ENCODE data around the gene ATP8B2.
"Not testable (repeated sequence)": the region's sequence is repeated elsewhere in the genome, so short reads cannot be mapped to it uniquely, and the experiment has no call there.

The ATP8B2 gene

DNA sequence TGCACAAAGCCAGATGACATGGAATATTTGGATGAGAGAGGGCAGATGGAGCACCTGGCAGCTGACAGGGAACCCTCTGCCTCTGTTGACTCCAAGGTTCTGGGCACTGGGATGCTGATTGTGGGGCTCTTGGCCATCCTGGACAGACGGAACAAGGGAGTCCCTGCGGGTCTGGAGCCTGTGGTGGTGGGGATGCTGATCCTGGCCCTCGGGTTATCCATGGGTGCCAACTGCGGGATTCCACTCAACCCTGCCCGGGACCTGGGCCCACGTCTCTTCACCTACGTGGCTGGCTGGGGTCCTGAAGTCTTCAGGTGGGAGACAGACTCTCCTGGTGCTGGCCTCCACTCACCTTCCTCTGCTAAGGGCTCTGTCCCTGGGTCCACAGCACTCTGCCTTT, 1.8 kb upstream of the ATP8B2 start:
- no peak for DNase-seq (ENCODE audit: low spot score)

DNA sequence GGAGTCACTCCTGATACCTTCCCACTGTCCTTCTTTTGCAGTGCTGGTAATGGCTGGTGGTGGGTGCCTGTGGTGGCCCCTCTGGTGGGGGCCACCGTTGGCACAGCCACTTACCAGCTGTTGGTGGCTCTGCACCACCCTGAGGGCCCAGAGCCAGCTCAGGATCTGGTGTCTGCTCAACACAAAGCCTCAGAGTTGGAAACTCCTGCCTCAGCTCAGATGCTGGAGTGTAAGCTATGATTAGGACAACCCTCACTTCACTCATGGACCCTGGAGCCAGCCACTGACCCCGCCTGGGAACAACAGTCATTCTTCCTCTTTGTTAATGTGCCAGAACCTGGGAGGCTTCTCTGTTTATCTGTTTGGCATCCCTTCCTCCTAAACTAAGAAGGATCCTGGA, 1.1 kb upstream of the ATP8B2 start:
- DNase-seq (ENCODE audit: low spot score): no peak

DNA sequence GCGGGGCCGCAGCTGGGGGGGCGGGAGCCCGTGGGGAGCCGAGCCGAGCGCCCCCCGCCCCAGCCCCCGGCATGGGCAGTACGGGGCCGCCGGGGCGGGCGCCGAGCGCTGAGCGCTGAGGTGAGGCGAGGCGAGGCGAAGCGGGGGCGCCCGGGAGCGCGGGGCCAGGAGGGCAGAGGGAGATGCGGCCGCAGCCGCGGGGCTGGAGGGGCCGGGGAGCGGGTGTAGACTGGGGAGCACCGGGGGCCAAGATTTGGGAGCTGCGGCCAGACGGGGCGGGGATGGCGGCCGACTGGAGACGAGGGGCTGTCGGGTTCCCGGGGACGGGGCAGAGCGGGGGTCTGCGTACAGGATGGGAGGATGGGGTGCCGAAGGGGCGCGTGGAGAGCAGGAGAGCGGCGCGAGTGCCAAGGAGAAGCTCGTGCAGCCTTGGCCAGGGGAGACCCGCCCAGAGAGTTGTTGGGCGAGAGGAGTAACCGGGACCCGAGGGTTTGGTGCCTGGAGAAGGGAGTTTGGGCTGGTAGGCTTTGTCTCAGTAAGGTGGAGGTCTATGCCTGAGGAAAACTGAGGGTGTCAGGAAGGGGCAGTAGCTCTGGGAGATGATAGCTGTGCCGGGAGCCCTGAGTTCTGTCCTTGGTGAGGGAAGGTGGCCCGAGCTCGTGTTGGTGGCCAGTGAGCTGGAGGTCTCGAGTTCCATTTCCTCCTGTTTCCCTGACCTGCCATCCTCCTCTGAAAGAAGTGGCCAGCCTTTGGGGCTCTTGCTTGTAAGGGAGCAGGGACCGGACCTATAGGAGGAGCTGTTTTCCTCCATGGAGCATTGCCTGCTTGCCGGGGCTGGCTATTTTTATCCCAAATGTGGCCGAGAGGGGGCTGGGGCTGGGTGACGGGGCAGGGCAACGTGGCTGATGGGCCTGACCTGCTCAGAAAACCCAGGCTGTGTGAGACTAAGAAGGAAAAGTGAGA, 539 bp downstream of the ATP8B2 start:
- peak; percentile 57 for DNase-seq (ENCODE audit: low spot score)

DNA sequence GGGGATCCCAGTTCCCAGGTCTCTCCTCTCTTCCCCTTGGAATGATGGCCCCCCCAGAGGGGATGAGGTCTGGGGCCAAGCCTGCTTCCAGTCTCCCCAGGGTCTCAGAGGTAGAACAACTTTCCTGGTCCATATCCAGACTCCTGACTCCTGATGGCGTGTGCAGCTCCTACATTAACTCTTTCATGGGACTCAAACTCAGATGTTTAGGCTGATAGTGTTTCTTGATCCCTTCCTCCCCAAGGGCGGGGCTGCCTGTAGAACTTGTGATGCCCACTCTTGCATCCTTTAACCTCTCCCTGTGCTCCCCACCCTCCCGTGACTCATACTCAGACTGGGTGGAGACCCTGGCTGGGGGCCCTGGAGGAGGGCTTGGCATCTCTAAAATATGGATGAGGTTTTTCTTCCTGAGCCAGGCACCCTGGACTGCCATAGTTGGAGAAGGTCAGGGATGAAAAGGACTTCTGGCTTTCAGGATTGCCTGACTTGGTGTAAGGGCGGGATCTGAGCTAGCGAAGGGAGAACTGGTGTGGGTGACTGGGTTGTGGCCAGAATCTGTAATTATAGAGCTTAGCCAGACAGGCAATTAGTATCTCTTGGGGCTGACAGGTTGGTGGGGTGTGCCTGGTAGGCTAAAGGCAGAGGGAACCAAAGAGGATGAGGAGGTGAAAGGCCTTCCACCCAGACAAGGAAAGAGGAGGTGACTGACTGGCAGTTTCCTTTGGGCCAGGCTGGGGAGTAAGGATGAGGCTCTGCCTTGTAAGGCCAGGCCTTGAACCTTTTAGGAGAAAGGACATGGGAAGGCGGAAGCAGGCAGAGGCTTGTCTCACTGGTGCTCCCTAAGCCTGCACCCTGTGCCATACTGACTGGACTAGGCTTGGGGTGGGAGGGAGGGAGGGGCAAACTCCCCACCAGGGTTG, 1.5 kb downstream of the ATP8B2 start:
- DNase-seq (ENCODE audit: low spot score): peak; percentile 77

DNA sequence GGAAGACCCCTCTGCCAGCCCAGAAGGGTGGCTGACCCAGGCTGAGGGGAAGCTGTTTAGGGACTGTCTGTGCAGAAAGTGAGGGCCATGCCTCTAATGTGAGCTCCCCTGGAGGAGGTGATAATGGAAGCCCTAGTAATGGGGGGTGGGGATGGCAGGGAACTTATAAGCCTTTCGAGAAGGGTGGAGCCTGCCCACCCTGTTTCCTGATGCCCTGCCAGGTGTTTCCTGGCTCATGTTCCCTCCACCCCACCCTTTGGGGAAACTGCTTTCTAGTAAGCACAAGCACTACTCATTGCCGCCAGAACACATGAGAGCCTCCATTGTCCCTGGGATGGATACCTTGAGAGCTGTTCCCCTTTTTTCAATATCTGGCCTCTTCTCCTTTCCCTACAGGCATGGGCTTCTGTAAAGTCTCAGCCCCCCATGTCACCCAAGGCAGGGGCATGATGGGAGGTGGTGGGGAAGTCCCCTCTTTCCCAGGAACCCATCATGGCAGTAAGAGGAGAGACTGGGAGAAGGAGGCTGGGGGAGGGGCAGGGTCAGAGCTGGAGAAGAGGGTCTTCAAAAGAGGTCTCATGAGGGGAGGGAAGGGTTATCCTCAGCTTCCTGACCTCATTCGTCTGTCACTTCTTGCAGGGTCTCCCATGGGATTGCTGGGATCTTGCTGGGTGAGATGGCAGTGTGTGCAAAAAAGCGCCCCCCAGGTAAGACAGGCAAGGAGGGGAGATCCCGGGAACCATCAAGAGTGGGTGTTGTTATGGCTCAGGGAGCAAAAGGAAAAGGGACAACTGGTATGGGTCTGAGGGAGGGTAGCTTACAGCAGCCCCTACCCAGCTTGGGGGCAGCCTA, 2.4 kb downstream of the ATP8B2 start:
- no peak for DNase-seq (ENCODE audit: low spot score)

DNA sequence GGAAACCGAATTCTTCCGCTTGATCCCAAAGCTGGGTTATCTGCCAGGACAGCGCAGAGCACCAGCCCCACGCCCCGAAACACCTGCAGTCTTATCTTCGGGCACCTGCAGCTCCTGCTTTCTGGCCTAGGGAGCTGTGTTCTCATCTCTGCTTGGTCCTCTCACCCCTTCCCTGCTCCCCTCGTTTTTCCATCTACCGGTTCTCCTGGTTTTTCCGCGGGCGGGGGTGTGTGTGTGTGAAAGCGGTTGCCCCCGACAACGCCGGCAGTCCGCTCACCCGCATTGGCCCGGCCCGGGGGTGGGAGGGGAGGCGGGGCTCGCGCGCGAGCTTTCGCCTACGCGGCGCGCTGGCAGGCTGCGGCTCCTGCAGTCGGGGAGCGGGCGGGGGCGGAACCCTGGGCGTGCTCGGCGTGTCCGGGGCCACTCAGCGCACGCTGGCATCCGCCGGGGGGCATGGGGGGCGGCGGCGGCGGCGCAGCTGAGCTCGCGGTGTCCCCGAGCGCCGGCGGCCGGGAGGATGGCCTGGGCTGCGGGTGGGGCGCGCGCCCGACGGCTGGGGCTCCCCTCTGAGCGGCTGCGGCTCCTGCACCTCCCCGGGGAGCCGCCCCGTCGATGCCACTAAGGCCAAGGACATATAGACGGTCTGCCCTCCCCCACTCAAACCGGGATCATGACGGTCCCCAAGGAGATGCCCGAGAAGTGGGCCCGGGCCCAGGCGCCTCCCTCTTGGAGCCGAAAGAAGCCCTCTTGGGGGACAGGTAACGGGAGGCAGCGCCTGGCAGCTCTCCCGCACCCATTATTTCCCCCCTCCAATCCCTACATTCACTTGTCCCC, 3.2 kb downstream of the ATP8B2 start:
- peak; percentile 58 for DNase-seq (ENCODE audit: low spot score)

DNA sequence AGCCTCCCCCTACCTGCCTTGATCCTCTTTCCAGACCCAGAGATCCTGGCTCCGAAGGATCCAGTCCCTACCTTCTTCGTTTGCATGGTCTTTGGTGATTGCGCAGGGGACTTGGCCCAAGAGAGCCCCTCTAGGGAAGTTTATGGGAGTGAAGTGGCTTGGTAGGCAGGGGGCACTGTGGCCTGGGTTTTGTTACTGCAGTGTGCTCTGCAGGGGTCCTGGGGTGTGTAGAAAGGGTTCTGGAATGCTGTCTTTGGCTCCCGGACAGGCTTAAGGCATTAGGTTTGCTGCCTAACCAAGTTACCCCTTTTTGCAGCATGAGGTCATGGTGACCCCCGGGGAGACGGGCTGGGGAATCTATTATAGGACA, 3.8 kb downstream of the ATP8B2 start:
- no peak for DNase-seq (ENCODE audit: low spot score)

DNA sequence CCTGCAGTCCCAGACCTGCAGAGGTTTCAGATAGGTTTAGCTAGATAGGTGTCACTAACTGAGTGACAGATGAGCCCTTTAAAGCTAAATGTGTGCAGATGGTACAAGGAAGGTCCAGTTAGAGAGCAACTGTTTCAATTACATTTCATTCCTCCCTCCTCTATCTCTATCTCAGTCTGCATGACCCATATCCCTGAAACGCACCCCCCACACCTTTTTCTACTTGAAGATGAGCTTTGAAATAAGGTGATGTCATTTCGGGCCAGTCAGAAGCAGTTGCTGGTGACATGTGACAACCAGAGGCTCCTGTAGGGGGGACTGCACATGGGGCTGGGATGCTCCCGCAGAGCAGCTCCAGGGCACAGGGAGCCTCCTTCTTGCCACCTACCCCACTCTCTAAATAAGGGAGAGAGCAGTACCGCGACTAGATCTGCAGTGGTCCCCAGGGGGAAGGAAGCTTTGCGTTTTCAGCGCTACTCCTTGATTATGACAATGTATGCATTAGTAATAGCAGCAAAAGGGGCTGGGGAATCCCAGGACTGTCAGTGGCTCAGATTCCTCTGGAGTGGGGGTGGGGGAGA, 4.3 kb downstream of the ATP8B2 start:
- DNase-seq (ENCODE audit: low spot score): no peak

DNA sequence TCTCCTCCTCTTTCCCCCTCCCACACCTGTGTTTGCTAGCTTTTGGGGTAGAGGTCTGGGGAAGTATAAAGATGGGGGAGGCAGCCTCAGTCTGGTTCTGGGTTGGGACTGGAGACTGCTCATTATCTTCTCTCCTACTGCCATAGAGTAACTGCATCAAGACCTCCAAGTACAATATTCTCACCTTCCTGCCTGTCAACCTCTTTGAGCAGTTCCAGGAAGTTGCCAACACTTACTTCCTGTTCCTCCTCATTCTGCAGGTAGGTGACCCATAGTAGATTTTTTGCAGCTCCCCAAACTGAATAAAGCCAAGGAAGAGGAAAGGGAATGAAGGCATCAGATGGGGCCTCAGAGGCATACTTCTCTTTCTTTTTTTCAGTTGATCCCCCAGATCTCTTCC, 5.3 kb downstream of the ATP8B2 start:
- DNase-seq (ENCODE audit: low spot score): no peak

DNA sequence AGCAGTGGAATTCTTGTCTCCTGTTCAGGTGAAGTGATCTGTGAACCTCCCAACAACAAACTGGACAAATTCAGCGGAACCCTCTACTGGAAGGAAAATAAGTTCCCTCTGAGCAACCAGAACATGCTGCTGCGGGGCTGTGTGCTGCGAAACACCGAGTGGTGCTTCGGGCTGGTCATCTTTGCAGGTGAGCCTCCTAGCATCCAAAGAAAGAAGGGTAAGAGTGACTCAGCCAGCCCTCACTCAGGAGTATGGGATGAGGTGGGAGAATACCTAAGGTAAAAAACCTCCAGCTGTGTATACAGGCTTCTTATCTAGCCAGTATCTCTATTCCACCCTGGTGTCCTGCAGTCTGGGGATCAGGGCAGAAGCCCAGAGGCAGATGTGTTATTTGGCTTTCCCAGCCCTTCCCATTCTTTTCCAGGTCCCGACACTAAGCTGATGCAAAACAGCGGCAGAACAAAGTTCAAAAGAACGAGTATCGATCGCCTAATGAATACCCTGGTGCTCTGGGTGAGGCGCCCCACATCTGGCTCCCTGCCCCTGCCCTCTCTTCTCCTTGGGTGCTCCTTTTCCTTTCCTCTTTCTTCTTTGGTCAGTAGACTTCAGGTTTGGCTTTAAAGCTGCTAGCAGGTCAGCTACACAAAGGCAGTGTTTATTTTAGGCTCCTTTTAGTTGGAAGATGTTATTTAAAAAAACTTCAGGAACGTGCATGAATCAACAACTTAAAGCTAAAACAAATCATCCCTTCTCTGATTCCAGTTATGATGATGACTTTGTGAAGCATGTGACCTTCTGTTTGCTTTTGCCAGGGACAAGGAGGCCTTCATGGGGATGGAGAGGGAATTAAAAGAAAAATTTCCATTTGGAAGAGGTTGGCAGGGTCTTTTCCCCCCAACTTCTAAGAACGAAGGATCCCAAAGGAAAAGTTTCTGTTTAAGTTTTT, 9.0 kb downstream of the ATP8B2 start:
- DNase-seq (ENCODE audit: low spot score): no peak

DNA sequence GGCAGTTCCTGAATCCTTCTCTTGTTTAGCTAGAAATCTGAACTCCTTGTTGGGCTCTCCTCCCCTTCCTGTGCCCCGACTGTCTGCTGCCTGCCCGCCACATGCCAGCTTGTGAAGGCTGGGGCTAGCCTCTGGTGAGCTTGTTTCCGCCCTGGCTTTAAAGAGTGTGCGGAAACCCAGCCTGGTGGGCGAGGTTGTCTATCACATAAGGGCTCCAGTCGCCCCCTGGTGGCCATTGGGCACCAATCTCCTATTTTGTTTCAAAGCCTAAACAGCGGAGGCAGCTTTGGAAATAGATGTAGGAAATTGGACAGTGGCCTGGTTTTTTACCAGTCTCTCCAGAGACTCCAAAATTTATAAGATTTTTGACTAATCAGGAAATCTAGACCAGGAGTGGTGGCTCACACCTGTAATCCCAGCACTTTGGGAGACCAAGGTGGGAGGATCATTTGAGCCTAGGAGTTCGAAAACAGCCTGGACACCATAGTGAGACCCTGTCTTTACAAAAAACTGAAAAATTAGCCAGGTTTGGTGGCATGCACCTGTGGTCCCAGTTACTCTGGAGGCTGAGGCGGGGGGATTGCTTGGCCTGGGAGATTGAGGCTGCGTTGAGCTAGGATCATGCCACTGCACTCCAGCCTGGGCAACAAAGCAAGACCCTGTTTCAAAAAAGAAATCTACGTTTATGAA, 9.8 kb downstream of the ATP8B2 start:
- DNase-seq (ENCODE audit: low spot score): peak; percentile 86

DNA sequence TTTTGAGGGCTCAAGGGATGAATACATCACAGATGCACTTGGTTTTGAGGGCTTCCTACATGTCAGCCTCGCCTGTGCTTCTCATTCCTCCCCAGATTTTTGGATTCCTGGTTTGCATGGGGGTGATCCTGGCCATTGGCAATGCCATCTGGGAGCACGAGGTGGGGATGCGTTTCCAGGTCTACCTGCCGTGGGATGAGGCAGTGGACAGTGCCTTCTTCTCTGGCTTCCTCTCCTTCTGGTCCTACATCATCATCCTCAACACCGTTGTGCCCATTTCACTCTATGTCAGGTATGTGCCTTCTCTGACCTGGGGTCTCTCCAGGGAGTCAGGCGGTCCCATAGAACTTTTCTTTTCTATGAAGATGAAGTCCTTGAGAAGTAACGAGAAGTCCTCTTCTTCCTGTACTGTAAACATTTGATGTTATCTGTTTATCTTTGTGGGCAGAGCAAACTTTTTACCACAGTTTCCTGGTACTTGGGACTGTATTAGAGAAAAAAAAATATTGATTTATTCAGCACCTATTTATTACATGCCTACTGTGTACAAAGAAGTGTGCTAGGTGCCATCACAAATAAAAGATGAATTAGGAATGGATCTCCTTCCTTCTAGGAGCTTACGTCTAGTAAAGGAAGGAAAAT, 12.0 kb downstream of the ATP8B2 start:
- no peak for DNase-seq (ENCODE audit: low spot score)

DNA sequence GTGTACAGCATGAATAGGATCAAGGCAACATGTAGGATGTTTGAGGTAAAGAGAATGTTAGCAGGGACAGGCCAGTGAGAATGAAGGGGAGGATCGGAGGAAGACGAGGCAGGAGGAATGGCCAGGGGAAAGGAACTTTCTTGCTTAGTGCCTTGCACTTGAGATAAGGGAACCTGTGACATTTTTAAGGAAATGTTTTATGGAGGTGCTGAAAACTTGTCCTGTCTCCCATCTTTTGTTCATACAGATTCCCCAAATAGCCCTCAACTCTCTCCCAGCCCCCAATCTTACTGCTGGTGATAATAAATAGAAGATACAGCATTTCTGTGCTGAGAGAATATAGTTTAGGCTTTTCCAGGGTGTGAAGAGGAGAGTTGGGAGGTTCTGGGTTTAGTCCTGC, 13.6 kb downstream of the ATP8B2 start:
- DNase-seq (ENCODE audit: low spot score): no peak

DNA sequence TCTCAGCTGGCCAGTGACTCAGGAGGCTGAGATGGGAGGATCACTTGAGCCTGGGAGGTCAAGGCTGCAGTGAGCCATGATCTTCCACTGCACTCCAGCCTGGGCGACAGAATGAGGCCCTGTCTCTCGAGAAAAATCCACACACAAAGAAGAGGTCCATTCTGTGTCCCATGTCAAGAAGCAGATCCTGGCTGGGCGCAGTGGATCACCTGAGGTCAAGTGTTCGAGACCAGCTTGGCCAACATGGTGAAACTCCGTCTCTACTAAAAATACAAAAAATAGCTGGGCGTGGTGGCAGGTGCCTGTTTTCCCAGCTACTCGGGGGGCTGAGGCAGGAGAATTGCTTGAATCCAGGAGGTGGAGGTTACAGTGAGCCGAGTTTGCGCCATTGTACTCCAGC, 16.0 kb downstream of the ATP8B2 start:
- DNase-seq (ENCODE audit: low spot score): not testable (repeated sequence)

DNA sequence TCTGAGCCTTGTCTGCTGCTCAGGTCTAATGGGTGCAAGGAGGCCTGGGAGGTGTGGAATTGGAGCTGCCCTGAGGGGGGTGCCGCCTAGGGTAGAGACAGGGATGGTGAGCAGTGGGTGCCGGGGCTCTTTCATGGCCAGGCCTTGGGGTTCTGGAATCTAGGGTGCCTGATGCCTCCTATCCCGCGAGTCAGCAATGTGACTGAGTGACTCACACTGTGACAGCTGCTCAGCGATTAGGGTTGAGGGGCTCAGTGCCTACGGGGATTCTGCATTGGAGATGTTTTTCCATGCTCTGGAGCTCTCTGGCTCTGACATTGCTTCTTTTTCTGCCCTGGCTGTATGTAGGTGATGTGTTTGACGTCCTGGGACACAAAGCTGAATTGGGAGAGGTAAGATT, 16.8 kb downstream of the ATP8B2 start:
- no peak for DNase-seq (ENCODE audit: low spot score)

DNA sequence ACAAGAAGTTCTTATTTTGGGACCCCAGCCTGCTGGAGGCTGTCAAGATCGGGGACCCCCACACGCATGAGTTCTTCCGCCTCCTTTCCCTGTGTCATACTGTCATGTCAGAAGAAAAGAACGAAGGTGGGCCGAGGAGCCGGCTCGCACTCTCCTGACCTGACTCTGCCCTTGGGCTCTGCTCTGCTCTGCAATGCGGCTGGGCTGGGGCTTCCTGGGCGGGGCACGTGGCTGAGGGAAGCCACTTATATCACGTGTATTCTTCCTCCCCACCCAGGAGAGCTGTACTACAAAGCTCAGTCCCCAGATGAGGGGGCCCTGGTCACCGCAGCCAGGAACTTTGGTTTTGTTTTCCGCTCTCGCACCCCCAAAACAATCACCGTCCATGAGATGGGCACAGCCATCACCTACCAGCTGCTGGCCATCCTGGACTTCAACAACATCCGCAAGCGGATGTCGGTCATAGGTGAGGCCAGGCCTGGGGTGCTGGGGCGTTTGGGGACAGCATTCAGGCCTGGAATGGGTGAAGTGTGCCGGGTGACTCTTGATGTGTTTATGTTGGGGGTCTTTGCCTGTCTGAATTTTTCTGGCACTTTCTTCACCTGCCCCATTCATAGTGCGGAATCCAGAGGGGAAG, 17.6 kb downstream of the ATP8B2 start:
- DNase-seq (ENCODE audit: low spot score): no peak

DNA sequence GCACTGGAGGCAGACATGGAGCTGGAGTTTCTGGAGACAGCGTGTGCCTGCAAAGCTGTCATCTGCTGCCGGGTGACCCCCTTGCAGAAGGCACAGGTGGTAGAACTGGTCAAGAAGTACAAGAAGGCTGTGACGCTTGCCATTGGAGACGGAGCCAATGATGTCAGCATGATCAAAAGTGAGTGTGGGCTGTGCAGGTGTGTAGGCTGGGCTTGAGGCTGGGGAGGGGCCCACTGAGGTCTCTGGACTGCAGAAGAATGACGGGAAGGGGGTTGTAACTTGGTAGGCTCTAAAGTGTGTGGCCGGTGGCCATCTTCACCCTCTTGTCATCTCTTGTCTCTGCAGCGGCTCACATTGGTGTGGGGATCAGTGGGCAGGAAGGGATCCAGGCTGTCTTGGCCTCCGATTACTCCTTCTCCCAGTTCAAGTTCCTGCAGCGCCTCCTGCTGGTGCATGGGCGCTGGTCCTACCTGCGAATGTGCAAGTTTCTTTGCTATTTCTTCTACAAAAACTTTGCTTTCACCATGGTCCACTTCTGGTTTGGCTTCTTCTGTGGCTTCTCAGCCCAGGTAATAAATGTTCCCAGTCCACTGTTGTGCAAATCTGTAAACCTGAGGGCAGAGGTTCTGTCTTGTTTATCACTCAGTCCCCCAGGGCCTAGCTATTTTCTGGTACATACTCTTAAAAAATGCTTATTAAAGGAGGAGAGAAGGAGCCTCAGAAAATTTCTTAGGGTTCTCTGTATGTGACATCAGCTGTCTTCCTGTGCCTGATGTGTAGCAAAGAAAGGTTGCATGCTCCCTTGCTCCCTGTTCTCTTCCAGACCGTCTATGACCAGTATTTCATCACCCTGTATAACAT, 19.9 kb downstream of the ATP8B2 start:
- peak; percentile 63 for DNase-seq (ENCODE audit: low spot score)

All from hematopoietic multipotent progenitor cell treated with erythropoietin and hydrocortisone succinate and interleukin-3 and kit ligand, for 17 days (in vitro differentiated cells).